ENCODE results near the gene ZNF75A.

The ZNF75A gene

GRCh38 chr16:3364774-3365427 is 59.6 kb downstream of the ZNF75A start:
- peak; percentile 74 to 84 (median 82) for DNase-seq (ENCODE audit: low read depth in 2 of 3, low spot score in 1 of 3)

Data from stimulated activated CD4-positive, alpha-beta T cell treated with anti-CD3 and anti-CD28 coated beads, Interleukin-12 subunit alpha, Interleukin-12 subunit beta, amount 100 ng/mL, for 48 hours (primary cell).